Muscle of arm (tissue), 12 donors: Measurements from ENCODE around the gene LYPD1. TPM values are rescaled to one million over a fixed set of nuclear protein-coding genes. Genes with fewer than 3 reads are reported as not detected.

Experiments
- DNase-seq: peaks from one replicate; pipeline ENCODE4 v3.0.0-alpha.2; 2013
- polyA plus RNA-seq, 12 donors: library from polyadenylated mRNA; unstranded; fragments of 120-200 nt; gene quantifications; one replicate each; pipeline ENCODE4 v1.2.1, GENCODE V29; 2013; ENCODE audit not compliant: insufficient read length in 12 of 12

Gene LYPD1
- polyA plus RNA-seq, 12 donors = 5.4 to 17.1 (median 9.6) TPM; not detected in 1

- DNase-seq = no peak
These were observed 31.5 kb downstream of the LYPD1 start for GRCh38 chr2:132638313-132639040.

- no peak for DNase-seq
These were observed 33.7 kb downstream of the LYPD1 start for GRCh38 chr2:132636346-132636745.

GRCh38 chr2:132633635-132634034 is 36.4 kb downstream of the LYPD1 start:
- no peak for DNase-seq

GRCh38 chr2:132632000-132632649 is 37.9 kb downstream of the LYPD1 start:
- no peak for DNase-seq

GRCh38 chr2:132627536-132627935 is 42.5 kb downstream of the LYPD1 start:
- DNase-seq = no peak

- DNase-seq = peak; percentile 51
These were observed 46.7 kb downstream of the LYPD1 start for GRCh38 chr2:132623096-132623839.

GRCh38 chr2:132621131-132621875 is 48.7 kb downstream of the LYPD1 start:
- DNase-seq = no peak

GRCh38 chr2:132620115-132620514 is 49.9 kb downstream of the LYPD1 start:
- no peak for DNase-seq

GRCh38 chr2:132618734-132619133 is 51.3 kb downstream of the LYPD1 start:
- DNase-seq = no peak

- no peak for DNase-seq
These were observed 52.0 kb downstream of the LYPD1 start for GRCh38 chr2:132617989-132618388.

- no peak for DNase-seq
These were observed 54.5 kb downstream of the LYPD1 start for GRCh38 chr2:132615329-132616085.

GRCh38 chr2:132611719-132612118 is 58.3 kb downstream of the LYPD1 start:
- DNase-seq = no peak

- no peak for DNase-seq
These were observed 60.7 kb downstream of the LYPD1 start for GRCh38 chr2:132609101-132609890.

GRCh38 chr2:132608311-132608710 is 61.7 kb downstream of the LYPD1 start:
- DNase-seq = no peak

- DNase-seq = no peak
These were observed 62.4 kb downstream of the LYPD1 start for GRCh38 chr2:132607426-132608090.

- DNase-seq = no peak
These were observed 63.4 kb downstream of the LYPD1 start for GRCh38 chr2:132606649-132607048.

GRCh38 chr2:132605236-132606180 is 64.5 kb downstream of the LYPD1 start:
- DNase-seq = no peak

- DNase-seq = no peak
These were observed 65.4 kb downstream of the LYPD1 start for GRCh38 chr2:132604561-132604960.

GRCh38 chr2:132599556-132599955 is 70.4 kb downstream of the LYPD1 start:
- no peak for DNase-seq
